ENCODE data around the gene IRAK1BP1. TPM values are rescaled to one million over a fixed set of nuclear protein-coding genes. Genes with fewer than 3 reads are reported as not detected.
A peak's percentile ranks its signal among the peaks of the same experiment; 100 is the strongest.

The IRAK1BP1 gene, protein sequence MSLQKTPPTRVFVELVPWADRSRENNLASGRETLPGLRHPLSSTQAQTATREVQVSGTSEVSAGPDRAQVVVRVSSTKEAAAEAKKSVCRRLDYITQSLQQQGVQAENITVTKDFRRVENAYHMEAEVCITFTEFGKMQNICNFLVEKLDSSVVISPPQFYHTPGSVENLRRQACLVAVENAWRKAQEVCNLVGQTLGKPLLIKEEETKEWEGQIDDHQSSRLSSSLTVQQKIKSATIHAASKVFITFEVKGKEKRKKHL
- polyA plus RNA-seq, result 4.4 TPM
- long read RNA-seq, donor 1, full-length matches to known transcripts, result 1 of 23 reads
- long read RNA-seq, donor 1, partial matches to known transcripts, result 22 of 23 reads
- long read RNA-seq, donor 1, other reads (novel, unspliced or antisense), result 0 of 23 reads
- long read RNA-seq, donor 2, full-length matches to known transcripts, result 5 of 5 reads
- long read RNA-seq, donor 2, partial matches to known transcripts, result 0 of 5 reads
- long read RNA-seq, donor 2, other reads (novel, unspliced or antisense), result 0 of 5 reads
- long read RNA-seq, donor 3, full-length matches to known transcripts, result 7 of 7 reads
- long read RNA-seq, donor 3, partial matches to known transcripts, result 0 of 7 reads
- long read RNA-seq, donor 3, other reads (novel, unspliced or antisense), result 0 of 7 reads
- long read RNA-seq, donor 4, full-length matches to known transcripts, result 1 of 1 reads
- long read RNA-seq, donor 4, partial matches to known transcripts, result 0 of 1 reads
- long read RNA-seq, donor 4, other reads (novel, unspliced or antisense), result 0 of 1 reads
- long read RNA-seq, donor 5, full-length matches to known transcripts, result 3 of 3 reads
- long read RNA-seq, donor 5, partial matches to known transcripts, result 0 of 3 reads
- long read RNA-seq, donor 5, other reads (novel, unspliced or antisense), result 0 of 3 reads
- long read RNA-seq, donor 6, full-length matches to known transcripts, result 6 of 50 reads
- long read RNA-seq, donor 6, partial matches to known transcripts, result 36 of 50 reads
- long read RNA-seq, donor 6, other reads (novel, unspliced or antisense), result 8 of 50 reads
- long read RNA-seq, donor 7, result 0 reads
- long read RNA-seq, donor 8, full-length matches to known transcripts, result 7 of 7 reads
- long read RNA-seq, donor 8, partial matches to known transcripts, result 0 of 7 reads
- long read RNA-seq, donor 8, other reads (novel, unspliced or antisense), result 0 of 7 reads
- long read RNA-seq, donor 9, full-length matches to known transcripts, result 2 of 50 reads
- long read RNA-seq, donor 9, partial matches to known transcripts, result 48 of 50 reads
- long read RNA-seq, donor 9, other reads (novel, unspliced or antisense), result 0 of 50 reads
- long read RNA-seq, donor 10, full-length matches to known transcripts, result 1 of 44 reads
- long read RNA-seq, donor 10, partial matches to known transcripts, result 43 of 44 reads
- long read RNA-seq, donor 10, other reads (novel, unspliced or antisense), result 0 of 44 reads
- long read RNA-seq, donor 11, full-length matches to known transcripts, result 4 of 4 reads
- long read RNA-seq, donor 11, partial matches to known transcripts, result 0 of 4 reads
- long read RNA-seq, donor 11, other reads (novel, unspliced or antisense), result 0 of 4 reads

DNA sequence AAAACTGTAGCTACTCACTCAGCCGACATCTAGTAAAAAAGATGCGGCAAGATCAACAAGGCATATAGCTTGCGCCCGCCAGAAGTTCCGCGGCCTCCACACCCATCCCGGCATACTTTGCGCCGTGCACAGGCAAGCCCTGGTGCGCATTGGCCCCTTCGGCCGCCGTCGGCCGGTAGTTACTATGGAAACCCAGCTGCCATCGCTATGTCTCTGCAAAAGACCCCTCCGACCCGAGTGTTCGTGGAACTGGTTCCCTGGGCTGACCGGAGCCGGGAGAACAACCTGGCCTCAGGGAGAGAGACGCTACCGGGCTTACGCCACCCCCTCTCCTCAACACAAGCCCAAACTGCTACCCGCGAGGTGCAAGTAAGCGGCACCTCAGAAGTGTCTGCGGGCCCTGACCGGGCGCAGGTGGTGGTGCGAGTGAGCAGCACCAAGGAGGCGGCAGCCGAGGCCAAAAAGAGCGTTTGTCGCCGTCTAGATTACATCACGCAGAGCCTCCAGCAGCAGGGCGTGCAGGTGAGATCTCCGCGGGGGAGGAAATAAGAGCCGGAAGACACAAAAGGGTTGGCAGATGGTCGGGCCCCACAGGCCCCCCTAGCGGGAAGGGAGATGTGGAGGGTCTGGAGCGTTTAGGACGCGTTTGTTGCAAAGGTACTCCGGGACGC lies at the start of gene IRAK1BP1:
TSS of gene IRAK1BP1 (plus strand) at position 182 of the 671 bp plus-strand sequence. CDS start at position 208, 26 bp downstream.
- Histone ChIP-seq H3K4me1 (ENCODE audit: control insufficient read depth, insufficient read depth, low read length) (no peaks in the 10 kb centered on the region), H3K27me3 (ENCODE audit: control insufficient read depth, insufficient read depth, low read length) (no peaks in the 10 kb centered on the region), H3K9me3 (ENCODE audit: control insufficient read depth, low read depth, low read length) (no peaks in the 10 kb centered on the region), H3K4me3 (ENCODE audit: low read length) (peak within 1 kb of the TSS; percentile 91), H3K36me3 (ENCODE audit: control insufficient read depth, insufficient read depth, low read length) (peaks cover 7% of the 10 kb centered on the region), H3K27ac (ENCODE audit: low read length) (peak within 1 kb of the TSS; percentile 74)
- no CpG with 5 or more reads among the region's 48 CpGs for WGBS (ENCODE audit: insufficient coverage, low lambda C conversion rate)
- peak; percentile 86 to 92 for DNase-seq

DNA sequence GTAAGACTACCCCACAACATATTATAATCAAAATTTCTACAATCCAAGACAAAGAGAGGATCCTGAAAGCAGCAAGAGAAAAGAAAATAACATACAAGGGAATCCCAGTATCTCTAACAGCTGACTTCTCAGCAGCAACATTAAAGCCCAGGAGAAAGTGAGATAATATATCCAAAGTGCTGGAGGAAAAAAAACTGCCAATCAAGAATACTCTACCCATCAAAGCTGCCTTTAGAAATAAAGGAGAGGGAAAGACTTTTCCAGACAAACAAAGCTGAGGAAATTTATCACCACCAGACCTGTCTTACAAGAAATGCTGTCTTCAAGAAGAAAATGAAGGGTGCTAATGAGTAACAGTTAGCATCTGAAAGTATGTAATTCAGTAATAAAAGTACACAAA lies 43.3 kb upstream of the IRAK1BP1 start:
- Histone ChIP-seq H3K27me3 (ENCODE audit: control insufficient read depth, insufficient read depth, low read length) (no peaks in the 10 kb centered on the region), H3K4me1 (ENCODE audit: control insufficient read depth, insufficient read depth, low read length) (no peaks in the 10 kb centered on the region), H3K9me3 (ENCODE audit: control insufficient read depth, low read depth, low read length) (peaks cover 4% of the 10 kb centered on the region), H3K27ac (ENCODE audit: low read length) (no peak overlapping the region), H3K4me3 (ENCODE audit: low read length) (no peak overlapping the region), H3K36me3 (ENCODE audit: control insufficient read depth, insufficient read depth, low read length) (no peaks in the 10 kb centered on the region)
- DNase-seq, result no peak

DNA sequence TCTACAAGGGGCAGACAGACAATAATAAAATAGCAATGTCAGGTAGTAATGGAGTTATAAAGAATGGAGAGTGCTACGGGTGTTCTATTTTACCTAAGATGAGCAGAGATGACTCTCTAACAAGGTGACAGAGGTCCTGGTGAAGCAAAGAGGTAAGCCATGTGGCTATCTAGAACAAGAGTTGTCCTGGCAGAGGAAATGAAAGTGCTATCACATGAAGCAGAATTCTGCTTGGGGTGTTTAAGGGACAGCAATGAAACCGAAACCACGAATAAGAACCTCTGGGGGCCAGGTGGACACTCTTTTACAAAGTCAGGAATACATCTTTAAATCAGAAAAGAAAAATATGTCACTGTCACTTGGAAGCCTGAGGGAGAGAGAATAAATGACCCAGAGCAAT lies 37.9 kb upstream of the IRAK1BP1 start:
- DNase-seq, result no peak
- no peaks in the 10 kb centered on the region for H3K27me3 ChIP-seq (ENCODE audit: control insufficient read depth, insufficient read depth, low read length)
- no peak overlapping the region for H3K27ac ChIP-seq (ENCODE audit: low read length)
- H3K4me3 ChIP-seq (ENCODE audit: low read length), result no peak overlapping the region
- peaks cover 3% of the 10 kb centered on the region for H3K4me1 ChIP-seq (ENCODE audit: control insufficient read depth, insufficient read depth, low read length)
- WGBS (ENCODE audit: insufficient coverage, low lambda C conversion rate), result 83% methylated on average over 1 of the region's 3 CpGs
- no peaks in the 10 kb centered on the region for H3K36me3 ChIP-seq (ENCODE audit: control insufficient read depth, insufficient read depth, low read length)
- H3K9me3 ChIP-seq (ENCODE audit: control insufficient read depth, low read depth, low read length), result no peaks in the 10 kb centered on the region

DNA sequence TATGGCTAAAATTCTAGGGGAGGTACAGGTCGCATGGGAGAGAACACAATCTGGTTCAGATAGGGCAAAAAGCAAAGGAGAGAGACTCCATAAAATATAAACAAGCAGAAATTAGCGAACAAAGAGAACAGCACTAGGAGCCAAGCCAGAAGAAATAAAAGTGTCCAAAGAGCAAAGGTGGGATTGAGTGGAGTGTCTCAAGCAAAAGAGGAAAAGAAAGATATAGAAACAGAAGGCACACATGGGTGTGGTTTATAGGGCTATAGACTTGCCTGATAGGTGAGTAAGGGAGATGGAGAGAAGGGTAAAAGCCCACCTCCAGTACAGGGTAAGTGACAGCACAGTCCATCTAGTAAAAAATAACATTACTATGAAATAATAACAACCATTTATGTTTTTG lies 36.5 kb upstream of the IRAK1BP1 start:
- peak; percentile 42 to 77 for DNase-seq
- WGBS (ENCODE audit: insufficient coverage, low lambda C conversion rate), result 14% methylated on average over 1 of the region's 2 CpGs
- Histone ChIP-seq H3K27ac (ENCODE audit: low read length) (no peak overlapping the region), H3K9me3 (ENCODE audit: control insufficient read depth, low read depth, low read length) (no peaks in the 10 kb centered on the region), H3K27me3 (ENCODE audit: control insufficient read depth, insufficient read depth, low read length) (no peaks in the 10 kb centered on the region), H3K4me3 (ENCODE audit: low read length) (no peak overlapping the region), H3K36me3 (ENCODE audit: control insufficient read depth, insufficient read depth, low read length) (no peaks in the 10 kb centered on the region), H3K4me1 (ENCODE audit: control insufficient read depth, insufficient read depth, low read length) (peaks cover 3% of the 10 kb centered on the region)

DNA sequence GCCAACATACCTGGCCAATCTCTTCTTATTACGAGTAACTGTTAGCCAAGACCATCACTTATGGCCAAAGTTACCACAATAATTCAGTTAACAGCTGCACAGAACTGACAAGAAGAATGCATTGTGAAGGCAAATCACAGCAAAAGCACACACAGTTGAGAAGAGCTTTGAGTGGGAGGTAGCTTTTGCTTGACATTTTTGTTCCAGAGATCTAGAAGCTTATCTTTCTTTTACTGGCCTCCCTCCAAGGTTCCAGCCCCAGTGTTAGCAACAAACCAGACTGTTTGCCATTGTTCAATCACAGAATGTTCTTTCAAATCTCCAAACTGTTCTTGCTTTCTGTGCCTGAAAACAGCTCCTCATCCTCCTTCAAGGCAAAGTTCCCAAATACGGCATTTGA lies 35.9 kb upstream of the IRAK1BP1 start:
- Histone ChIP-seq H3K27me3 (ENCODE audit: control insufficient read depth, insufficient read depth, low read length) (no peaks in the 10 kb centered on the region), H3K9me3 (ENCODE audit: control insufficient read depth, low read depth, low read length) (no peaks in the 10 kb centered on the region), H3K27ac (ENCODE audit: low read length) (no peak overlapping the region), H3K4me1 (ENCODE audit: control insufficient read depth, insufficient read depth, low read length) (peaks cover 3% of the 10 kb centered on the region), H3K36me3 (ENCODE audit: control insufficient read depth, insufficient read depth, low read length) (no peaks in the 10 kb centered on the region), H3K4me3 (ENCODE audit: low read length) (no peak overlapping the region)
- 100% methylated on average over 1 of the region's 2 CpGs for WGBS (ENCODE audit: insufficient coverage, low lambda C conversion rate)
- DNase-seq, result peak in 1 of 2 donors; percentile 24

DNA sequence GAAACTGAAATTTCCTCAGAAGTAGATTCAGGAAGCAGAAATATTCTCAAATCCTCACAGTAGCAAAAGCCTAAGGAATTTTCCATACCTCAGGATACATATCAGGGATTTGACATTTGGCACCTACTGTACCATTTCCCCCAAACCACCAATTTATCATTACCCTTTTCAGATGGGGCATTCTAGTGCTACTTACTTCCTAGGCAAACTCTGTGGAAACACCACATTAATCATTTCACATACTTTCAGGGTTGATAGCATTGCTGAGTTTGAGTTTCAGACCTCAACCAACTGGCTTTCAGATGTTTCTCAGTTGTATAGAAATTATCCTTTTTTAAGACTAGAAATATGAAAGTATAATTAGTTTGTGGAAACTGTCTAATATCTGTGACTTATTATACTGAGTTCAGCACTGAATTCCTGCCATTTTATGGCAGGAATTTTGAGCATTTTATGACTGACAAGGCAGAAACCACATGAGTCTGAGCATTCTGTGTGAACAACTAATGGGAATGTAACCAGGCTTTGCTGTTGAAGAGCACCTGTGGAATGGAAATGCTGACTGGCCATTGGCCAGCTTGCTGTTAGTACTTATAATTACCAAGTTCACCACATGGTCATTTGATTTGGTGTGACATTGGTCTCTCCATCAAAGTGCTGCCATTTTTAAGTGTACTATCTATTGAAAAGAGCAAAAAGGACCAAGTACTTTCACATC lies 35.1 kb upstream of the IRAK1BP1 start:
- Histone ChIP-seq H3K9me3 (ENCODE audit: control insufficient read depth, low read depth, low read length) (no peaks in the 10 kb centered on the region), H3K4me3 (ENCODE audit: low read length) (no peak overlapping the region), H3K4me1 (ENCODE audit: control insufficient read depth, insufficient read depth, low read length) (peaks cover 3% of the 10 kb centered on the region), H3K27me3 (ENCODE audit: control insufficient read depth, insufficient read depth, low read length) (no peaks in the 10 kb centered on the region), H3K36me3 (ENCODE audit: control insufficient read depth, insufficient read depth, low read length) (no peaks in the 10 kb centered on the region), H3K27ac (ENCODE audit: low read length) (no peak overlapping the region)
- peak in 1 of 2 donors; percentile 29 for DNase-seq

DNA sequence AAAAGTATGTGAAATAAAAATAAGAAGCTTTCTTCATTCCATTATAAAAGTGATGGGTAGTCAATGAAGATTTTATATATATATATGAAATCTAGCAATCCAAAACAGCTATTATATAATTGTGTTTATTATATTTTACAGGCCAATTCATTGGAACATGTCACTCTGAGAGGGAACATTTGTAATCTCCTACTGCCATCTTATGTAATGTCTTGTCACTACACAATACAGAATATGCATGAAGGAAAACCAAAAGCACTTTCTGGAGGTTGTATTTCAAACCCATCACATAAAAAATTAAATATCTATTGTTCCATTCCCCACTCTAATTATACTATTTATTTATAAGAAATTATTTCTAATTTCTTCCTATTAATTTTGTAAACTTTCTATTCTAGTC lies 31.5 kb upstream of the IRAK1BP1 start:
- Histone ChIP-seq H3K4me1 (ENCODE audit: control insufficient read depth, insufficient read depth, low read length) (no peaks in the 10 kb centered on the region), H3K36me3 (ENCODE audit: control insufficient read depth, insufficient read depth, low read length) (no peaks in the 10 kb centered on the region), H3K4me3 (ENCODE audit: low read length) (no peak overlapping the region), H3K27ac (ENCODE audit: low read length) (no peak overlapping the region), H3K27me3 (ENCODE audit: control insufficient read depth, insufficient read depth, low read length) (no peaks in the 10 kb centered on the region), H3K9me3 (ENCODE audit: control insufficient read depth, low read depth, low read length) (no peaks in the 10 kb centered on the region)
- no peak for DNase-seq

DNA sequence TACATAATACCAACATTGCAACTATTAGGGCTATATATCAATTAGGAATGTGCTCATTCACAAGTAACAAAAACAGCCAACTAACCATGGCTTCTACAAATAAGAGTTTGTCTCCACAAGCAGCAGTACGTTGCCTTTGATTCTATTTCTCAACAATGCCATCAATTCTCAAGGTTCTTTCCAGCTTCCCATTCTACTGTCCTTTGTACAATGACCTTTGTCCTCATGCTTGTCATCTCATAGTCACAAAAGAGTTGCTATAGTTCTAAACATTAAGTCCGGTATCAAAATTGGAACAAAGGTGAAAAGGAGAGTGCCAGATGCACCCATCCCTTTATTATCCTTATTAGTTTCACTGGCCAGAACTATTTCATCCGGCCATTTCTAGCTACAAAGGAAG lies 30.8 kb upstream of the IRAK1BP1 start:
- no peaks in the 10 kb centered on the region for H3K9me3 ChIP-seq (ENCODE audit: control insufficient read depth, low read depth, low read length)
- no peaks in the 10 kb centered on the region for H3K36me3 ChIP-seq (ENCODE audit: control insufficient read depth, insufficient read depth, low read length)
- WGBS (ENCODE audit: insufficient coverage, low lambda C conversion rate), result 31% methylated on average over 2 of the region's 3 CpGs
- peak; percentile 23 to 65 for DNase-seq
- no peak overlapping the region for H3K4me3 ChIP-seq (ENCODE audit: low read length)
- H3K27me3 ChIP-seq (ENCODE audit: control insufficient read depth, insufficient read depth, low read length), result no peaks in the 10 kb centered on the region
- H3K27ac ChIP-seq (ENCODE audit: low read length), result no peak overlapping the region
- no peaks in the 10 kb centered on the region for H3K4me1 ChIP-seq (ENCODE audit: control insufficient read depth, insufficient read depth, low read length)

DNA sequence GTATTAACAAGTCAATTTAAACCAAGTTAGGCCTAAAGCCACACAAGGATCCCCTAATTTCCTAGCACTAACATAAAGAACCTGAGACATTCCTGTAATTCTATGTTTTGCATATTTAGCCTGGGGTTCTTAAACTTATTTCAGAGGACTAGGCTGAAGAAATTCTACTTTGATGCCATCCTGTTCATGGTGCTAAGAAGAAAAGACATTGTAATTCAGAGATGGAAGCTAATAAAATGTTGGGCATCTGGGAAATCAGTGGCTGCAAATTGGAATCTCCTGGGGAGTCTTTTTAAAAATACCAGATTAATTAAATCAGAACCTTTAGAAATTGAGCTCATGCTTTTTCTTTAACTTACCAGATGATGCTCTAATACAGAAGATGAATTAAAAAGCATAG lies 26.2 kb upstream of the IRAK1BP1 start:
- Histone ChIP-seq H3K36me3 (ENCODE audit: control insufficient read depth, insufficient read depth, low read length) (no peaks in the 10 kb centered on the region), H3K9me3 (ENCODE audit: control insufficient read depth, low read depth, low read length) (no peaks in the 10 kb centered on the region), H3K27ac (ENCODE audit: low read length) (no peak overlapping the region), H3K4me3 (ENCODE audit: low read length) (no peak overlapping the region), H3K27me3 (ENCODE audit: control insufficient read depth, insufficient read depth, low read length) (no peaks in the 10 kb centered on the region), H3K4me1 (ENCODE audit: control insufficient read depth, insufficient read depth, low read length) (no peaks in the 10 kb centered on the region)
- DNase-seq, result no peak

Measured in large intestine (tissue), 12 donors.